Stimulated activated CD8-positive, alpha-beta memory T cell treated with anti-CD3 and anti-CD28 coated beads, Interleukin-15, amount 100 ng/mL, for 1 hour (primary cell): ENCODE data around the gene CASKIN1.
"Not testable (repeated sequence)": the region's sequence is repeated elsewhere in the genome, so short reads cannot be mapped to it uniquely, and the experiment has no call there.

ENCODE experiments used
- DNase-seq: peaks from one replicate; pipeline ENCODE4 v3.0.0-alpha.2; 2020; ENCODE audit warnings: low read depth

CASKIN1 gene, protein sequence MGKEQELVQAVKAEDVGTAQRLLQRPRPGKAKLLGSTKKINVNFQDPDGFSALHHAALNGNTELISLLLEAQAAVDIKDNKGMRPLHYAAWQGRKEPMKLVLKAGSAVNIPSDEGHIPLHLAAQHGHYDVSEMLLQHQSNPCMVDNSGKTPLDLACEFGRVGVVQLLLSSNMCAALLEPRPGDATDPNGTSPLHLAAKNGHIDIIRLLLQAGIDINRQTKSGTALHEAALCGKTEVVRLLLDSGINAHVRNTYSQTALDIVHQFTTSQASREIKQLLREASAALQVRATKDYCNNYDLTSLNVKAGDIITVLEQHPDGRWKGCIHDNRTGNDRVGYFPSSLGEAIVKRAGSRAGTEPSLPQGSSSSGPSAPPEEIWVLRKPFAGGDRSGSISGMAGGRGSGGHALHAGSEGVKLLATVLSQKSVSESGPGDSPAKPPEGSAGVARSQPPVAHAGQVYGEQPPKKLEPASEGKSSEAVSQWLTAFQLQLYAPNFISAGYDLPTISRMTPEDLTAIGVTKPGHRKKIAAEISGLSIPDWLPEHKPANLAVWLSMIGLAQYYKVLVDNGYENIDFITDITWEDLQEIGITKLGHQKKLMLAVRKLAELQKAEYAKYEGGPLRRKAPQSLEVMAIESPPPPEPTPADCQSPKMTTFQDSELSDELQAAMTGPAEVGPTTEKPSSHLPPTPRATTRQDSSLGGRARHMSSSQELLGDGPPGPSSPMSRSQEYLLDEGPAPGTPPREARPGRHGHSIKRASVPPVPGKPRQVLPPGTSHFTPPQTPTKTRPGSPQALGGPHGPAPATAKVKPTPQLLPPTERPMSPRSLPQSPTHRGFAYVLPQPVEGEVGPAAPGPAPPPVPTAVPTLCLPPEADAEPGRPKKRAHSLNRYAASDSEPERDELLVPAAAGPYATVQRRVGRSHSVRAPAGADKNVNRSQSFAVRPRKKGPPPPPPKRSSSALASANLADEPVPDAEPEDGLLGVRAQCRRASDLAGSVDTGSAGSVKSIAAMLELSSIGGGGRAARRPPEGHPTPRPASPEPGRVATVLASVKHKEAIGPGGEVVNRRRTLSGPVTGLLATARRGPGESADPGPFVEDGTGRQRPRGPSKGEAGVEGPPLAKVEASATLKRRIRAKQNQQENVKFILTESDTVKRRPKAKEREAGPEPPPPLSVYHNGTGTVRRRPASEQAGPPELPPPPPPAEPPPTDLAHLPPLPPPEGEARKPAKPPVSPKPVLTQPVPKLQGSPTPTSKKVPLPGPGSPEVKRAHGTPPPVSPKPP (N-terminal part only)

GRCh38 chr16:2196162-2196980 is at the start of gene CASKIN1:
Gene CASKIN1 (minus strand): TSS chr16:2196605. CDS start chr16:2196432, 173 bp downstream.
- no peak for DNase-seq

DNA sequence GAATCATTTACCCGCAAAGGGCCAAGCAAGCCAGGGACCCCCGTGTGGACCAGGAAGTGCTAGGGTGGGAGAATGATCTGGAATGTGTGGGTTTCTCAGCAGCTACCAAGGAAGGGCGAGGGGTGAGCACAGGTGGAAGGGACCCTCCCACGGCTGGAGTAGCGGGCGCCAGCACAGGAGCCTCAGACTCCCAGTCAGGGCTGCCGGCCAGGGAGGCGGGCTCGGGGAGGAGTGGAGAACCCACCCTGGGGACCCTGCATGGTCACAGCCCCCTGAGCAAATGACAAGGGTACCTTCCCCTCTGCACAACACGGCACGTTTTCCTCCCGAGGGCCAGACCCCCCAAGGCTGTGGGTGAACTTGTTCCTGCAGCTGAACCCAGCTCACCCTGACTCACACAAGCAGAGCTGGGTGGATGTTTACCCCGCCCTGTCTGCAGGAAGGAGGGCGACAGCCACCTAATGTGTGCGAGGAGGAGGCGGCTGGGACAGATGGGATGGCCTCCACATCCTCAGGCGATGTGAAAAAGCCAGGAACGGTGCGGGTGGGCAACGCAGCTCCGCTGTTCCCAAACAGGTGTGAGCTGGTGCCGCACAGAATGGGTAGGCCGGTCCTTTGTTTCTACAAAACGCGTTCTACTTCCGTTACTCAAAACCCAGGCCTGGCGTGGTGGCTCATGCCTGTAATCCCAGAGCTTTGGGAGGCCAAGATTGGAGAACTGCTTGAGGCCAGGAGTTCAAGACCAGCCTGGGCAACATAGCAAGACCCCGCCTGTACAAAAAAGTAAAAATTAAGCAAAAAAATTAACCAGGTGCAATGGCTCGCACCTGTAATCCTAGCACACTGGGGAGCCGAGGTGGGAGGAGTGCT is 48.8 kb upstream of the CASKIN1 start:
- no peak for DNase-seq

GRCh38 chr16:2244301-2244700 is 47.9 kb upstream of the CASKIN1 start:
- no peak for DNase-seq

DNA sequence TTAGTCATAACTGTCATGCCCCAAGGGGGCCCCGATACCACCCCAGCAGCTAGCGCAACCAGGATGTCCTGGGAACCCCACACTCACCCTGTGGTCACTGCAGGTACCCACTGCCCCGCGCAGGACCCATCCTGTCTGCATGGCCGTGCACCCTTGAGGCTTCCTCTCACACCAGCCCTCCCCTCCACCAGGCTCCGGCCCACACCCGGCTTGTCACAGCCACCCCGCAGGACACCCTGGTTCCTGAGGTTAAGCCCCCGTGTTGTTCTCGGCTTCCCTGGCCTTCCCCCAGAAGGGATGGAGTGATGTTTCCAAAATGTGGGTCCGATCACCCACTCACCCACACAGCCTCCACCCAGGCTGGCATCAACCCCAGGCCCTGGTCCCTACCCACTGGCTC is 47.4 kb upstream of the CASKIN1 start:
- no peak for DNase-seq

GRCh38 chr16:2243031-2243528 is 46.7 kb upstream of the CASKIN1 start:
- DNase-seq: no peak

DNA sequence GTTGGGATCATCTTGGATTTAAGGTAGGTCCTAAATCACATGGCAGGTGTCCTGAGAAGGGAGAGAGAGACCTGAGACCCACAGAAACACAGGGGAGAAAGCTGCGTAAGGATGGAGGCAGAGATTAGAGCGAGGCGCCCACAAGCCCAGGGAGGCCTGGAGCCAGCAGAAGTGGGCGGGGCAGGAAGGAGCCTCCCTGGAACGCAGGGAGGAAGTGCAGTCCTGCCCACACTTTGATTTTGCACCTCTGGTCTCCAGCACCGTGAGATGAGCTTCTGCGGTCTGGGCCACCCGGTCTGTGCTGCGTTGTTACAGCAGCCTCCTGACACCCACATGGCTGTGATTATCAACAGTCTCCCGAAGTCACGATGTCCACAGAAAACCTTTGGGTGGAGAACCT is 46.2 kb upstream of the CASKIN1 start:
- DNase-seq: no peak

DNA sequence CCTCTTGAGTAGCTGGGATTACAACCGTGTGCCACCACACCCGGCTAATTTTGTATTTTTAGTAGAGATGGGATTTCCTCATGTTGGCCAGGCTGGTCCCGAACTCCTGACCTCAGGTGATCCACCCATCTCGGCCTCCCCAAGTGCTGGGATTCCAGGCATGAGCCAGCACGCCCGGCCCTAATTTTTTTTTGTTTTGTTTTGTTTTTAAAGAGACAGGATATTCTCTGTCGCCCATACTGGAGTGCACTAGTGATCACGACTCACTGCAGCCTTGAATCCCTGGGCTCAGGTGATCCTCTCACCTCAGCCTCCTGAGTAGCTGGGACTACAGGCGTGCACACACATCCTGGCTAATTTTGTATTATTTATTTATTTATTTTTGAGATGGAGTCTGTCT is 43.9 kb upstream of the CASKIN1 start:
- DNase-seq: not testable (repeated sequence)

DNA sequence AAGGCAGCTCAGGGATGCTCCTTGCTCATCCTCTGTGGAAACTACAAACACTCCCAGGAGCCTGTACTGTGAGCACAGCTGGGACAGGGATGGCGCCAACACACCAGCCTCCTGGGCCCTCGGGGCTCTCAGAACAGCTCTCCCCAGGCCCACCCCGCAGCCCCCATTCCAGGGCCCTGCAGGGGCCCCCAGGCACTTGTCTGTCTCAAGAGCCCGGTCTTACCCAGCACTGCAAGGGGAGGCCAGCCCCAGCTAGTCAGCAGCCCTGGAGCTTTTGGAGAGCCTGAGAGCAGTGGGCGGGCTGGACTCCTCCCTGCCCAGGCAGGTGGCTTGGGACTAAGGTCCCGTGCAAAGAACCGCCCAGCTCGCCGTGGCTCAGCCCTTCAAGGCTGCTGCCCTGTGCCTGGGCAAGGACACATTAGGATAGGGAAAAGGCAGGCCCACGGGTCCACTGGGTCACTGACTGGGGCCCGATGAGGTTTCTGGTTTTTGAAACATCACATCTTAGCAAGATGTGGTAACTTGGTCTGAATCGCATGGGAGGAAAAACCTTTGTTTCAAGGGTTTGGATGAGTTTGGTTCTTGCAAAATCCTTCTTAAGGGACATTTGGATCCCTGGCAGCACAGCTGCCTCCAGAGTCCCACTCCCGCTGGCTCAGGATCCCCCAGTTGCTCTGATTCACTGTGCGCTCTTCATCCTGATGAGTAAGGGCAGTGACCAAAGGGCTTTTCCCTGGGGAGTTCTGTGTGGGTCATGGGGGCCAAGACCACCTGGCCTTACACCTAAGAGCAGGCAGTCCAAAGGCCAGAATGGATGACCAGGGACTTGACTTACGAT is 42.7 kb upstream of the CASKIN1 start:
- DNase-seq: no peak

DNA sequence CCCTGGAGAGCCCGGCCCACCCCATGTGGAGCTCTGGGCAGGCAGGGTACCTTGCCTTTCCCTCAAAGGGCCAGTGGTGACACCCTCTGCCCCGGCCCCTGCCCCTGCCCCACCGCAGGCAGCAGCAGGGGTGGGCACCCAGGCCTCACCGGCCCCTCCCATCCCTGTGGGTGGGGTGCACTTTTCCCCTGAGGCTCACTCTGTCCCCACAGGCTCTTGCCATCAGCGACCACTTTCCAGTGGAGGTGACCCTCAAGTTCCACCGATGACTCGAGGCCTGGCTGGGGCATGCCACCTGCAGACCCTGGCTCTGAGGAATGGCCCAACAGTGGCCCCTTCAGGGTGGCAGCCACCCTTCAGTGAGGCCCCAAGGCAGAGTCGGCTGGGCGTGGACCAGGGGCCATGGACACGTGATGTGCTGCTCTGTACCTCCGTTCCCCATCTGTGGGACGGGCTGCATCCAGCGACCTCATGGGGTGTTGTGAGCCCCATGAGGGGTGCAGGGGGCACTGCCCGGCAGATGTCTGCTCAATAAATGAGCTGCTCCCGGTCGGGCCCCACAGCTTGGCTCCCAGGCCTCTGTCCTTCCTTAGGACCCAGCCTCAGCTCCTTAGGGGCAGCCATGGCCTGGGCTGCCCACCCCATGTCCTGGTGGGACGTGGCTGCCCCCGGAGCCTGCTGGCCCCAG is 41.9 kb upstream of the CASKIN1 start:
- DNase-seq: no peak

DNA sequence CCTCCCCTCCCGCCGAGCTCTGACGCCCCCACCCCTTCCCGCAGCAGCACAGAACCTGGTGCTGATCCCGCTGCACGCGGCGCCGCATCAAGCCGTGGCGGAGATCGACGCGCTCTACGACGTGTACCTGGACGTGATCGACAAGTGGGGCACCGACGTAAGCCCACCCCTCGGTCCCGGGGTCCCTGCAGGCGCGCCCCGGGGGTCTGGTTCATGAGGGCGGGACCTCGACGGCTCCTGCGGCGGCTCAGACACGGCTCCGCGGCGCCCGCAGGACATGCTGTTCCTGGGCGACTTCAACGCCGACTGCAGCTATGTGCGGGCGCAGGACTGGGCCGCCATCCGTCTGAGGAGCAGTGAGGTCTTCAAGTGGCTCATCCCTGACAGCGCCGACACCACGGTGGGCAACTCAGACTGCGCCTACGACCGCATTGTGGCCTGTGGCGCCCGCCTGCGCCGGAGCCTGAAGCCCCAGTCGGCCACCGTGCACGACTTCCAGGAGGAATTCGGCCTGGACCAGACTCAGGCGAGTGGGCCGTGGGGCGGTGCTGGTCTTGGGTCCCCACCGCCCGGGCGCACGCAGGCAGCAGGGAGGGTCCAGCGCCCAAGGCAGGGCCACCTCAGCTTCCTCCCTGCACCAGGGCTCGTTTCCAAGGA is 41.2 kb upstream of the CASKIN1 start:
- DNase-seq: no peak

- DNase-seq: no peak
Measured at GRCh38 chr16:2237102-2237482, 40.7 kb upstream of the CASKIN1 start.

- DNase-seq: no peak
Measured at GRCh38 chr16:2236337-2237101, 40.1 kb upstream of the CASKIN1 start, which contains the start of gene DNASE1L2. Gene DNASE1L2 (plus strand): TSS chr16:2236444. CDS start chr16:2236817, 373 bp downstream.

GRCh38 chr16:2235695-2236336 is 39.4 kb upstream of the CASKIN1 start:
- no peak for DNase-seq

DNA sequence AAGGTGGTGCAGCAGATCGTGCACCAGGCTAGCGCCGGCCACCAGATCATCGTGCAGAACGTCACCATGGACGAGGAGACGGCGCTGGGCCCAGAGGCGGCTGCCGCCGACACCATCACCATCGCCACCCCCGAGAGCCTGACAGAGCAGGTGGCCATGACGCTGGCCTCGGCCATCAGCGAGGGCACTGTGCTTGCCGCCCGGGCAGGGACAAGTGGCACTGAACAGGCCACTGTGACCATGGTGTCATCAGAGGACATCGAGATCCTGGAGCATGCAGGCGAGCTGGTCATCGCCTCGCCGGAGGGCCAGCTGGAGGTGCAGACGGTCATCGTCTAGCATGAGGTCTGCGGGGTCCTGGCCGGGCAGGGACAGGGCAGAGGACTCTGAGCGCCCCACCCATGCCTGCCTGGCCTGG is 38.8 kb upstream of the CASKIN1 start:
- DNase-seq: no peak

DNA sequence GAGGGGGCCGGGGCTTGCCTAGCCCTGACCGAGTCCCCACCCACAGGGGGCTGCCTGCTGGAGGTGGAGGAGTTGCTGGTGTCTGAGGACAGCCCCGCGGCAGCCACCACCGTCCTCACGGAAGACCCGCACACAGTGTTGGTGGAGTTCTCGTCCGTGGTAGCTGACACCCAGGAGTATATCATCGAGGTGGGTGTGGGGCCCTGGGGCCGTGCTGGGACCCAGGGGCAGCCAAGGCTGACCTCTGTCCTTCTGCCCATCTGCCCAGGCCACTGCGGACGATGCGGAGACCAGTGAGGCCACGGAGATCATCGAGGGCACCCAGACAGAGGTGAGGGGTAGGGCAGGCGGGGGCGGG is 38.4 kb upstream of the CASKIN1 start:
- no peak for DNase-seq

GRCh38 chr16:2233872-2234812 is 37.7 kb upstream of the CASKIN1 start:
- no peak for DNase-seq
